OCI-LY1 (cell line): Measurements from ENCODE around the gene CIZ1.

ENCODE experiments used
- CTCF ChIP-seq: fragments of 200-600 bp; sonication (generic), shearing (Covaris generic); IDR thresholded peaks from 2 replicates; pipeline ENCODE4 v1.5.1; 2017; ENCODE audit warnings: mild to moderate bottlenecking, antibody characterized with exemption, low read length, moderate library complexity, mixed read lengths
- EZH2 ChIP-seq: fragments of 200-600 bp; sonication (generic), shearing (Covaris generic); IDR thresholded peaks from 2 replicates; pipeline ENCODE4 v1.8.0; 2017; ENCODE audit warnings: borderline replicate concordance, mixed run types, mild to moderate bottlenecking, antibody characterized with exemption, low read length, moderate library complexity, mixed read lengths

- TF ChIP-seq CTCF (no peak), EZH2 (no peak)
These were observed 24.4 kb upstream of the CIZ1 start for GRCh38 chr9:128215491-128216409.
